GM10248 (cell line): ENCODE measurements around the gene LYL1.

Source experiments
- CTCF ChIA-PET: fragments of 300-600 bp; sonication (Branson Sonifier 250); formaldehyde crosslinking; extraction: SDS; loops from one replicate; lab custom pipeline; 2021; ENCODE audit warnings: antibody characterized with exemption; lab: Yijun Ruan, JAX
- POLR2A ChIA-PET: fragments of 350-650 bp; sonication (Branson Sonifier 250); formaldehyde crosslinking; extraction: SDS; loops from one replicate; lab custom pipeline; 2020; ENCODE audit warnings: antibody characterized with exemption; lab: Yijun Ruan, JAX
- DNase-seq: peaks from one replicate; pipeline ENCODE4 v3.0.0; 2012; ENCODE audit errors: extremely low spot score
- CTCF ChIP-seq: IDR thresholded peaks from 2 replicates; pipeline ENCODE4 v1.5.1; 2012; ENCODE audit warnings: mild to moderate bottlenecking, low read depth; ENCODE audit errors: extremely low read depth, missing control alignments, control extremely low read depth

LYL1 gene

GRCh38 chr19:13089857-13090507, 12.7 kb downstream of the LYL1 start:
- ChIA-PET CTCF (interaction anchor here (1.0 to 8.9 kb wide), 3 partner anchors 10 to 123 kb away, joined by 3 to 183 read pairs (median 129); partner anchors contain the start of gene DAND5), POLR2A (no interaction called here)
- TF ChIP-seq CTCF: no peak
- no peak for DNase-seq

GRCh38 chr19:13089139-13089856, 13.4 kb downstream of the LYL1 start:
- no peak for DNase-seq
- no peak for TF ChIP-seq CTCF
- CTCF ChIA-PET: interaction anchor here (8.2 to 8.9 kb wide), 2 partner anchors 112 to 123 kb away, joined by 129 to 183 read pairs; partner anchors contain the start of gene DAND5
- POLR2A ChIA-PET: no interaction called here

DNA sequence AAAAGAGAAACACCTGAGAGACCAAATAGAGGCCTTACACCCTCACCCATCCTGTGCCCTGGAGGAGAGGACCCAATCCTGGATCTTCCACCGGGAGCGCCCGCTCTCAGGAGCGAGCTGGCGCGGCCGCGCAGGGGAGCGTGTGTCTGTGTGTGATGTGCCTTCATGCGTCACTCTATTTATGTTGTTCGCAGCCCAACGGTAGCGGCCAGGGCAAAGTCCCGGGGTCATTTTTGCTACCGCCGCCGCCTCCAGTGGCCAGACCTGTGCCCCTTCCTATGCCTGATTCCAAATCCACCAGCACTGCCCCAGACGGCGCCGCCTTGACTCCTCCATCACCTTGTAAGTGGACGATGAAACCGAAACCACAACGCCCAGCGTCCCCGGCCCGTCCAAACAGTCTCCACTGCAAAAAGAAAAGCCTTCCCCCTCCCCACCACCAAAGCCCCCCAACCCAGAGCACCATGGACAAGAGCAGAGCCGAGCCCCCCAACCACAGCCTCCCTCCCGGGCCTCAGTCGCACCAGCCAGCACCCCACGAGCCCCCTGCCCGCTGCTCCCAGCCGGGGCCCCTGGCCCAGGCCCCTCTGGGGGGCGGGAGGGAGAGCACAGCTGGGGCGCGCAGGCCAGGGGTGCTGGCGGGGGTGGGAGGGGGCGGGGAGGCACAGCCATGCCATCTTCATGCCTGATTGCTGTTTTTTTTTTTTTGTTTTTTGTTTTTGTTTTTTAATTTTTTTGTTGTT, 14.7 kb downstream of the LYL1 start:
- TF ChIP-seq CTCF: no peak
- DNase-seq: no peak
- ChIA-PET CTCF (interaction anchor here (0.9 to 6.6 kb wide), 3 partner anchors 17 to 123 kb away, joined by 3 to 52 read pairs (median 6); no protein-coding TSS in a partner anchor), POLR2A (no interaction called here)

- no peak for DNase-seq
- CTCF ChIA-PET: interaction anchor here (0.9 to 6.6 kb wide), 5 partner anchors 14 to 122 kb away, joined by 3 to 52 read pairs (median 6); no protein-coding TSS in a partner anchor
- POLR2A ChIA-PET: no interaction called here
- no peak for TF ChIP-seq CTCF
Observed at GRCh38 chr19:13087295-13087694, 15.4 kb downstream of the LYL1 start.

- no peak for DNase-seq
- no peak for TF ChIP-seq CTCF
- CTCF ChIA-PET: interaction anchor here (0.8 to 6.6 kb wide), 8 partner anchors 8 to 122 kb away, joined by 3 to 52 read pairs (median 16); no protein-coding TSS in a partner anchor
- POLR2A ChIA-PET: no interaction called here
Observed at GRCh38 chr19:13086341-13086740, 16.3 kb downstream of the LYL1 start.

- no peak for TF ChIP-seq CTCF
- CTCF ChIA-PET: interaction anchor here (0.8 to 6.6 kb wide), 8 partner anchors 8 to 320 kb away, joined by 3 to 52 read pairs (median 16); no protein-coding TSS in a partner anchor
- POLR2A ChIA-PET: no interaction called here
- DNase-seq: no peak
Observed at GRCh38 chr19:13085666-13086065, 17.0 kb downstream of the LYL1 start.
